Activated naive CD4-positive, alpha-beta T cell treated with anti-CD3 and anti-CD28 coated beads, Interleukin-2, amount 10 ng/mL, durations not matched to agents 7 days and 5 days (primary cell): ENCODE measurements around the gene IL1R1.

Experiments
- CTCF ChIA-PET: fragments of 350-600 bp; sonication (Branson Sonifier 250); formaldehyde crosslinking; loops from one replicate; lab custom pipeline; 2021; ENCODE audit warnings: antibody characterized with exemption; lab: Charles Lee
- DNase-seq: peaks from one replicate; pipeline ENCODE4 v3.0.0-alpha.2; 2020
- H3K27ac Mint-ChIP-seq: one replicate; pipeline ENCODE4 v1.8.0; 2021; ENCODE audit warnings: mild to moderate bottlenecking, moderate library complexity, mixed read lengths
- H3K27me3 Mint-ChIP-seq: one replicate; pipeline ENCODE4 v1.8.0; 2021; ENCODE audit warnings: mild to moderate bottlenecking, mixed read lengths
- H3K36me3 Mint-ChIP-seq: one replicate; pipeline ENCODE4 v1.8.0; 2021; ENCODE audit warnings: mixed read lengths
- H3K4me1 Mint-ChIP-seq: one replicate; pipeline ENCODE4 v1.8.0; 2021; ENCODE audit warnings: mixed read lengths
- H3K4me3 Mint-ChIP-seq: one replicate; pipeline ENCODE4 v1.8.0; 2021; ENCODE audit warnings: mild to moderate bottlenecking, moderate library complexity, mixed read lengths
- H3K9me3 Mint-ChIP-seq: one replicate; pipeline ENCODE4 v1.8.0; 2021; ENCODE audit warnings: mixed read lengths

Gene IL1R1

DNA sequence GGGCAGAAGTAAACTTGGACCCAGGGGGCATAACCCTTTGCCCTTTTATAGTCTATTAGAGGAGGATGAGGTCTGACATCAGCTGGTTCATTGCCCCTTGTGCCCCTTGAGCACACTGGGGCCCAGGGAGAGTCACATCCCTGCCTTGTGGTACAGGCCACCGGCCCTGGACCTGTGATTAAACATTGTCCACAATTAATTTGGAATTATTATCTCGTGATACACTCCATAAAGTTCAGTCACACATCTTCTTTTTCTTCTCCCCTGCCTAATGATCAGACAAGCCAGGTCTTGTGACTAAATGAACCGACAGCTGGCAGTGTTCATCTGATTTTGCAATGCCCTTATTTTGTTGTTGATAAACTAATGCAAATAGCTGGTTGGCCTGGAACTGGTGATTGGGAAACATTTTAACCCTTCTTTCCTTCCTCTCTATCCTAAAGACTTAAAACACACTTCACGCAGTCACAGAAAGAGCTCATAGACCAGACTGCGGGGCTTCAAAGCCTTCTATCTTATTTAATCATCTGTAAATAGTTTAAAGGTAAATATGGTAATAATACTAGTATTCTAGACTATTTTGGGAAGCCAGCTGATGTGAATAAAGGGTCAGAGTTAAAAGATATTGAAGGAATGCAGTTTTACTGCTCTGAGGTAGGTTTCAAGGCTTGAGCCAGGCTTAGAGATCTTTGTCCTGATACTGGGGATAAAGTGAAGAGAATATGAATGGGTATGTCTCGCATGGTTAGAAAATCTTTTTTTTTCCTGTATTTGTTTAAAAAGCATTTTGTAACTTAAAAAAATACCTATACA is 13.4 kb downstream of the IL1R1 start:
- DNase-seq = no peak
- H3K27me3 Mint-ChIP-seq = no peaks in the 10 kb centered on the region
- H3K4me1 Mint-ChIP-seq = no peaks in the 10 kb centered on the region
- H3K27ac Mint-ChIP-seq = no peak overlapping the region
- peaks cover 10% of the 10 kb centered on the region for H3K9me3 Mint-ChIP-seq
- H3K36me3 Mint-ChIP-seq = peaks cover 1% of the 10 kb centered on the region
- CTCF ChIA-PET = no interaction called here
- H3K4me3 Mint-ChIP-seq = no peak overlapping the region

DNA sequence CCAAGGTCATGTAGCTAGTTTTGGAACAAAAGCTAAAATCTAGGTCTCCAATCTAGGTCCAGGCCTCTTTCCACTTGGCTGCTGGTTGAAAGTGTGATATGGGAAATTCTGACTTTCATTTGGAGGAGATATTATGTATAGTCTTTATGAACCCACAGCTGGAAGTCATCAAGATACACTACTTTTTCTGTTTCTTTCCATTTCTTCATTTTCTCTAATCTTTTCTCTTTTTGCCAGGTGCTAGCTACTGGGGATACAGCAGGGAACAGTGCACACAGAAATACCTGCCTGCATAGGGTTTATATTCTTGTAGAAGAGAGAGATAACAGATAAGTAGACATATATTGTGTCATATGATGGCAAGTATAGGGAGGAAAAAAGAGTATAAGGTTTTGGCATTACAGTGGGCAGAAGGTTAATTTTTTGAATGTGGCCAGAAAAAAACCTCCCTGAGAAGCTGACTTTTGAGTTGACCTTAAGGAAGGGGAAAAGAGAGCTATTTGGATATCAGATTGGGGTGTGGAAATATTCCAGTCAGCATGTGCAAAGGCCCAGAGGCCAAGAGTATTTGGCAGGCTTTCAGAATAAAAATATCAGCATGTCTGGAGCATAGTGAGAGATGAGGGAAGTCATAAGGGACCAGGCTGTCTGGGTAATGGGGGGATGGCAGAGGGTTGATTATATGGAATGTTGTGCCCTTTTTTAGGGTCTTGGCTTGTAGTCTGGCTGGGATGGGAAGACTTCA is 15.6 kb downstream of the IL1R1 start:
- no peaks in the 10 kb centered on the region for H3K27me3 Mint-ChIP-seq
- no peak overlapping the region for H3K4me3 Mint-ChIP-seq
- H3K9me3 Mint-ChIP-seq = peaks cover 1% of the 10 kb centered on the region
- H3K36me3 Mint-ChIP-seq = peaks cover 1% of the 10 kb centered on the region
- no peaks in the 10 kb centered on the region for H3K4me1 Mint-ChIP-seq
- H3K27ac Mint-ChIP-seq = no peak overlapping the region
- CTCF ChIA-PET = interaction anchor here (1.7 kb wide), 1 partner anchor 9 kb away, joined by 3 read pairs; no protein-coding TSS in a partner anchor
- DNase-seq = no peak

DNA sequence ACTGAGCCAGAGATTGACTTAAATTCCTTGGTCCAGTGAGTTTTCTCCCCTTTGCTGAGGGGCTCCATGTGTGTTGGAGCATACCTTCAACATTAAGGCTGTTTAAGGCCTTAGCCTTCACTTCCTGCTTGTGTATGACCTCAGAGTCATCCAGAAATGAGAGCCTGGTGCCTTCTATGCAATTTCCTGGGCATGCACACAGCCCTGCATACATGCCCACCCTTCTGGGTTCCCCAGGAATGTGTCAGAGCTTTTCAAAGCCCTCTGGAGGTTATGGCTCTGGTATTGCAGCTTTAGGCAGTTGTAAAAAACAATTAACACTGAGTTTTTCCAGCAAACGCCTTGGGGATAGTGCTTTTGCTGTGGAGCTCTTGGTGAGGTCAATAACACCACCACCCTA is 16.7 kb downstream of the IL1R1 start:
- CTCF ChIA-PET = interaction anchor here (1.3 to 2.0 kb wide), 2 partner anchors 81 to 153 kb away, joined by 4 to 9 read pairs; no protein-coding TSS in a partner anchor
- DNase-seq = no peak

DNA sequence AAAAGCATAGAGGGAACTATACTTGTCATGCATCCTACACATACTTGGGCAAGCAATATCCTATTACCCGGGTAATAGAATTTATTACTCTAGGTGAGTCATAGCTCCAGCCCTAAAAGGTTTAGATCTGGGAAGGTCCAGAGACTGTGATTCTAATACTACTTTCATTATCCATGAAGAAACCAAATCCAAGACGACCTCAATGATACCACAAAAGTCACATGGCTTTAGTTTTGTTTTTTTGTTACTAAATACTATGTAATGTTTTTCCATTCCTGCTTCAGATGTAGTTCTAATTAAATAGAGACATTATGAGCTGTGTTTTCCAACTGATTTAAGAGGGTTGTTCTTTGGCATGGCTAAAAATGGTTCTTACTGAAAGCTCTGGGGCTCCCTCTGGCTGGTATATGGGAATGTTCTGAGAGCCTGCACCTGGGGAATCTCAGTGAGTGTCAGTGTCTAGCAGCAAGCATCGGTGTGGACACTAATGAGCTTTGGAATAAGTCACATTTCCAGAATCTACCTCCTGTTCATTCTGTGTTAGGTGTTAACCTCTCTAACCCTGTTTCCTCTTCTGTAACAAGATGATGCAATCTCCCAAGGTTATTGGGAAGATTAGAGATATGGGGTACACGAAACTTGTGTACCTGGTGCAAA is 23.8 kb downstream of the IL1R1 start:
- H3K27ac Mint-ChIP-seq = no peak overlapping the region
- no peak for DNase-seq
- CTCF ChIA-PET = interaction anchor here (0.7 to 2.7 kb wide), 7 partner anchors 23 to 159 kb away, joined by 3 to 14 read pairs (median 4); no protein-coding TSS in a partner anchor
- H3K4me3 Mint-ChIP-seq = no peak overlapping the region
- peaks cover 1% of the 10 kb centered on the region for H3K36me3 Mint-ChIP-seq
- peaks cover 5% of the 10 kb centered on the region for H3K4me1 Mint-ChIP-seq
- no peaks in the 10 kb centered on the region for H3K27me3 Mint-ChIP-seq
- H3K9me3 Mint-ChIP-seq = no peaks in the 10 kb centered on the region

More for the DNA sequence above, 16.7 kb downstream of the IL1R1 start:
- no peak overlapping the region for H3K4me3 Mint-ChIP-seq
- H3K4me1 Mint-ChIP-seq = no peaks in the 10 kb centered on the region
- H3K36me3 Mint-ChIP-seq = peaks cover 3% of the 10 kb centered on the region
- no peaks in the 10 kb centered on the region for H3K9me3 Mint-ChIP-seq
- H3K27me3 Mint-ChIP-seq = no peaks in the 10 kb centered on the region
- no peak overlapping the region for H3K27ac Mint-ChIP-seq

DNA sequence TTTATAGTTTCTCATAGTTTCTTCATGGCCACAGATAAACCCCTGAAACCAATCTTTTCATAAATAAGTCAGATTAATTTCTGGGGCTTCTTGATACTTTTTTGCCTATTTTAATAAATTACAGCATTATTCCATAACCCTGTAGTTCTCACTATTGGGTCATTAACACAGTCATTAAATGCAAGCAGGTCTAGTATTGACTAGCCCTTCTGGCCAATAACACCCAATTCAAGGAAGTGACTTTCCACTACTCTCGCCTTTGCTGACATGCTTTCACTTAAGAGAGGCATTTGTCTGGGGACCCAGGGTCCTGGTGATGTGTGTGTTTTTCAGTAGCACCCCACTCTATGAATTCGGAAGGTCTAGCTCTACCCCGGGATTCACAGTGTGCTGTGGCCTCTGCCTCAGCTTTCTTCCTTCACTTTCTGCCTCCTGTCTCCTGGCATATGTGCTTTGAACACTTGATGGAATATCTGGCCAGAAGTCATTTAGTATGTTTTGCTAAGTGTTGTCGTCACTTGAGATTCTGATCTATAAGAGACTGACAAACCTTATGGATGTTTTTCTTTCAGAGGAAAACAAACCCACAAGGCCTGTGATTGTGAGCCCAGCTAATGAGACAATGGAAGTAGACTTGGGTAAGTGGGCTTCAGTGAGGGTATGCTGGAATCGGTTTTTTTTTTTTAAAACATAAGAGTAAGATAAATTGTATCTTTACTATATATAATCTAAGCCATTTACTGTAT is 25.7 kb downstream of the IL1R1 start:
- CTCF ChIA-PET = interaction anchor here (0.6 to 1.5 kb wide), 2 partner anchors 73 to 1153 kb away, joined by 4 to 6 read pairs; no protein-coding TSS in a partner anchor
- no peak overlapping the region for H3K4me3 Mint-ChIP-seq
- H3K4me1 Mint-ChIP-seq = peaks cover 17% of the 10 kb centered on the region
- peaks cover 1% of the 10 kb centered on the region for H3K36me3 Mint-ChIP-seq
- H3K9me3 Mint-ChIP-seq = no peaks in the 10 kb centered on the region
- H3K27ac Mint-ChIP-seq = no peak overlapping the region
- no peak for DNase-seq
- H3K27me3 Mint-ChIP-seq = no peaks in the 10 kb centered on the region

DNA sequence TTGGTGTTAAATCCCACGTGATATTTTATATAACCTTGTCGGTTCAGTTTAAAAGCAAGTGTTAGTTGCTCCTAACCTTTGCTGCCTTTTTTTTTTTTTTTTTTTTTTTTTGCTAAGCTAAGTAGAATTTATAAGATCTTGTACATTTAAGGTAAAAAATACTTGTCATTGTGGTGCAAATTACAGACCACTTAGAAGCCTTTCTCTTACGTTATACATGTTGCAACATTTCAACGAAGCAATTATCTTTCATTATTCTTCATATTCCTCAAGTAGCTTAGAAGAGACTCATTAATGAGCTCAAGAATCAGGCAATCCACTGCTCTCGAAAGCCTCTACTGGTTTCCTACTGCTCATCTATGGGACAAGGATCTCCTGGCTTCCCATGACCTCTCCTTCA is 29.4 kb downstream of the IL1R1 start:
- H3K4me1 Mint-ChIP-seq = peaks cover 11% of the 10 kb centered on the region
- no peak overlapping the region for H3K27ac Mint-ChIP-seq
- no peak for DNase-seq
- H3K9me3 Mint-ChIP-seq = no peaks in the 10 kb centered on the region
- H3K36me3 Mint-ChIP-seq = no peaks in the 10 kb centered on the region
- no peak overlapping the region for H3K4me3 Mint-ChIP-seq
- no peaks in the 10 kb centered on the region for H3K27me3 Mint-ChIP-seq
- CTCF ChIA-PET = no interaction called here

DNA sequence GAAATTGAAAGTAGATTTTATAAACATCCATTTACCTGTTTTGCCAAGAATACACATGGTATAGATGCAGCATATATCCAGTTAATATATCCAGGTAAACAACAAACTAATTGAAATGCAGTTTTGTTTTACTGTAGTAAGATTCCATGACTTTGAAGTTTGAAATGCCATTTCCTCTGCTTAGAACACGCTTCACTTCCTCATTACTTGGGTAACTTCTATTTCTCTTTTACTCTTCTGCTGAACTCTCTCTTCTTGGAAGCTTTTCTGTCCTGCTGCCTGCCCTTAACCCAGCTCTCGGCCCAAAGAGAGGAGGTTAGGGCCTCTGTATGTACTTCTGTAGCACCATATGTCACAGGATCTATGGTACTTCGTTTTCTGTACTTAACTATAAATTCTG is 30.2 kb downstream of the IL1R1 start:
- no peak overlapping the region for H3K4me3 Mint-ChIP-seq
- no peaks in the 10 kb centered on the region for H3K27me3 Mint-ChIP-seq
- no peaks in the 10 kb centered on the region for H3K9me3 Mint-ChIP-seq
- DNase-seq = no peak
- CTCF ChIA-PET = no interaction called here
- peak overlapping the region; percentile 56 for H3K27ac Mint-ChIP-seq
- no peaks in the 10 kb centered on the region for H3K36me3 Mint-ChIP-seq
- H3K4me1 Mint-ChIP-seq = peaks cover 11% of the 10 kb centered on the region

DNA sequence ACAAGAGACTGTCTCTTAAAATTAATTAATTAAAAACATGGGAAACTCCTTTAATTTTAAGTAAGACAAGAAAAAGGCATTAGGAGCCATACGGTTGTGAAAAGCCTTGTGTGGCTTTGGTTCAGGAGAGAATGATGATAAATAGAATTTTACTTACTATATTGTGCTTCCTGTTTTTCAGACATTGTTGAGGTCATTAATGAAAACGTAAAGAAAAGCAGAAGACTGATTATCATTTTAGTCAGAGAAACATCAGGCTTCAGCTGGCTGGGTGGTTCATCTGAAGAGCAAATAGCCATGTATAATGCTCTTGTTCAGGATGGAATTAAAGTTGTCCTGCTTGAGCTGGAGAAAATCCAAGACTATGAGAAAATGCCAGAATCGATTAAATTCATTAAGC is 33.6 kb downstream of the IL1R1 start:
- Mint-ChIP-seq H3K4me3 (no peak overlapping the region), H3K27ac (no peak overlapping the region), H3K9me3 (no peaks in the 10 kb centered on the region), H3K27me3 (no peaks in the 10 kb centered on the region), H3K4me1 (peaks cover 17% of the 10 kb centered on the region), H3K36me3 (no peaks in the 10 kb centered on the region)
- CTCF ChIA-PET = no interaction called here
- no peak for DNase-seq

DNA sequence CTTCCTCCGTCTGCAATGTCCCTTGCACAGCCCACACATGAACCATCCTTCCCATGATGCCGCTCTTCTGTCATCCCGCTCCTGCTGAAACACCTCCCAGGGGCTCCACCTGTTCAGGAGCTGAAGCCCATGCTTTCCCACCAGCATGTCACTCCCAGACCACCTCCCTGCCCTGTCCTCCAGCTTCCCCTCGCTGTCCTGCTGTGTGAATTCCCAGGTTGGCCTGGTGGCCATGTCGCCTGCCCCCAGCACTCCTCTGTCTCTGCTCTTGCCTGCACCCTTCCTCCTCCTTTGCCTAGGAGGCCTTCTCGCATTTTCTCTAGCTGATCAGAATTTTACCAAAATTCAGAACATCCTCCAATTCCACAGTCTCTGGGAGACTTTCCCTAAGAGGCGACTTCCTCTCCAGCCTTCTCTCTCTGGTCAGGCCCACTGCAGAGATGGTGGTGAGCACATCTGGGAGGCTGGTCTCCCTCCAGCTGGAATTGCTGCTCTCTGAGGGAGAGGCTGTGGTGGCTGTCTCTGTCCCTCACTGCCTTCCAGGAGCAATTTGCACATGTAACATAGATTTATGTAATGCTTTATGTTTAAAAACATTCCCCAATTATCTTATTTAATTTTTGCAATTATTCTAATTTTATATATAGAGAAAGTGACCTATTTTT is 35.4 kb downstream of the IL1R1 start:
- Mint-ChIP-seq H3K9me3 (no peaks in the 10 kb centered on the region), H3K36me3 (no peaks in the 10 kb centered on the region), H3K4me1 (peaks cover 7% of the 10 kb centered on the region), H3K27me3 (no peaks in the 10 kb centered on the region), H3K4me3 (no peak overlapping the region), H3K27ac (no peak overlapping the region)
- DNase-seq = no peak
- CTCF ChIA-PET = interaction anchor here (0.5 to 1.1 kb wide), 2 partner anchors 158 to 532 kb away, joined by 3 to 4 read pairs; no protein-coding TSS in a partner anchor

DNA sequence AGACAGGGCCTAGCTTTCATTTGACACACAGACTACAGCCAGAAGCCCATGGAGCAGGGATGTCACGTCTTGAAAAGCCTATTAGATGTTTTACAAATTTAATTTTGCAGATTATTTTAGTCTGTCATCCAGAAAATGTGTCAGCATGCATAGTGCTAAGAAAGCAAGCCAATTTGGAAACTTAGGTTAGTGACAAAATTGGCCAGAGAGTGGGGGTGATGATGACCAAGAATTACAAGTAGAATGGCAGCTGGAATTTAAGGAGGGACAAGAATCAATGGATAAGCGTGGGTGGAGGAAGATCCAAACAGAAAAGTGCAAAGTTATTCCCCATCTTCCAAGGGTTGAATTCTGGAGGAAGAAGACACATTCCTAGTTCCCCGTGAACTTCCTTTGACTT is 36.5 kb downstream of the IL1R1 start:
- Mint-ChIP-seq H3K4me1 (peaks cover 6% of the 10 kb centered on the region), H3K9me3 (no peaks in the 10 kb centered on the region), H3K4me3 (no peak overlapping the region), H3K27me3 (peaks cover 4% of the 10 kb centered on the region), H3K27ac (no peak overlapping the region), H3K36me3 (no peaks in the 10 kb centered on the region)
- CTCF ChIA-PET = no interaction called here
- DNase-seq = no peak

DNA sequence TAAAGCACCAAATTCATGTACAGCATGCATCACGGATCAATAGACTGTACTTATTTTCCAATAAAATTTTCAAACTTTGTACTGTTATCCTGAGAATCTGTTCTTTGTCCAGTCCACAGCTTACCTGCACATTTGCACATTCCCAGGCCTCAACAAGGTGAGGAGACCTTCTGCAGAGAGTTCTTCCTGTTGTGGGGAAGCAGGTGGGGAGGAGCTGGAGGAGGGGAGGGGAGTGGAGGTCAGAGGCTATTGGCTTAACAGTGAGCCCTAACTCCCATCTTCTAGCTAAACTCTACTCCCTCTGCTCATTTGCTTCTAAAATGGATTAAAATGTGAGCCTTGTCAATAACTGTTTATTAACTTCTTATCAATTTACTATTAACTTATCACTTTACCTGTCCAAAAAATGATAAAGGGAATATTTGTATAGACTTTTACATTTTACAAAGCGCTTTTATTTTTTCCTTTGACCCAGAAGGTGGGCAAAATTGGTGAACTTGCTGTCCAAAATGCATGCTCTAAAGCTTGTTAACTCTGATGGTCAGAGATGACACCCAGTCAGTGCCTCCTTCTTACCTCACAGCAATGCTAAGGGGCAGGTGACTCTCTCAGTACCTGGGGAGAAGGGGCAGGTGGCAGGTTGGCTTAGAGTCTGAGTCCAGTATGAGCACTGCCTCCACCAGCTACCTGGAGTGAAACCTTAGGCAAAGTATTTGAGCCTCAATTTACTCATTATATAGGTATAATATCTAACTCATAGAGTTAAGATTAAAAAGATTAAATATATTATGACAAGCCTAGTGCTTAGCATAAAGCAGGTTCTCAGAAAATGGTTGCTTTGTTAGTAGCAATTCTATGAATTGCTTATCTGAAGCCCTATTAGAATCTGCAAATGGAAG is 37.5 kb downstream of the IL1R1 start:
- no peak for DNase-seq
- no peak overlapping the region for H3K27ac Mint-ChIP-seq
- no peaks in the 10 kb centered on the region for H3K9me3 Mint-ChIP-seq
- CTCF ChIA-PET = interaction anchor here (0.8 kb wide), 2 partner anchors 61 to 160 kb away, joined by 3 read pairs; no protein-coding TSS in a partner anchor
- H3K36me3 Mint-ChIP-seq = no peaks in the 10 kb centered on the region
- peaks cover 4% of the 10 kb centered on the region for H3K27me3 Mint-ChIP-seq
- H3K4me1 Mint-ChIP-seq = peaks cover 12% of the 10 kb centered on the region
- no peak overlapping the region for H3K4me3 Mint-ChIP-seq

DNA sequence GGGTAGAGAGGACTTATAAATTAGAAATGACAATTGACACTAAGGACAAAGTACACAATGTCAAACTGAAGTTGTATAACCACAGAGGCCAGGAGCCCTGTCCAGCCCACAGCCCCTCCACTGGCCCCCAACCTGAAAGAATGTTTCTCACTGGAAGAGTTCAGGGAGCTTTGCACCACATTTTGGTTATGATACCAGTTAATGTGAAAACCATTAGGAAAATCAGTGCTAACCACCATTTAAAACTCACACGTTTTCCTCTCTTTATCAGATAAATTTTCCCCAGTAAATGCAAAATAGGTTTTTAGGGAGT is 38.1 kb downstream of the IL1R1 start:
- no peak overlapping the region for H3K4me3 Mint-ChIP-seq
- no peaks in the 10 kb centered on the region for H3K9me3 Mint-ChIP-seq
- peaks cover 4% of the 10 kb centered on the region for H3K27me3 Mint-ChIP-seq
- DNase-seq = no peak
- no peak overlapping the region for H3K27ac Mint-ChIP-seq
- CTCF ChIA-PET = interaction anchor here (0.8 kb wide), 1 partner anchor 160 kb away, joined by 3 read pairs; no protein-coding TSS in a partner anchor
- no peaks in the 10 kb centered on the region for H3K36me3 Mint-ChIP-seq
- peaks cover 18% of the 10 kb centered on the region for H3K4me1 Mint-ChIP-seq
